ENCODE data around the gene VWA5B2. TPM values are rescaled to one million over a fixed set of nuclear protein-coding genes. Genes with fewer than 3 reads are reported as not detected.
A peak's percentile ranks its signal among the peaks of the same experiment; 100 is the strongest.
"Not testable (repeated sequence)": the region's sequence is repeated elsewhere in the genome, so short reads cannot be mapped to it uniquely, and the experiment has no call there.

VWA5B2 gene
- total RNA-seq, 2 experiments from 2014 or later = not detected

- peaks cover 12% of the 10 kb centered on the region for H3K36me3 Mint-ChIP-seq (ENCODE audit: low read depth)
- ChIA-PET POLR2A (no interaction called here), CTCF (interaction anchor here (0.5 to 1.8 kb wide), 5 partner anchors 9 to 35 kb away, joined by 3 to 6 read pairs (median 3); partner anchors contain the start of gene EEF1AKMT4)
- H3K4me3 Mint-ChIP-seq = peak overlapping the region; percentile 80
- H3K27me3 Mint-ChIP-seq (ENCODE audit: low read depth) = peaks cover 32% of the 10 kb centered on the region
- no peaks in the 10 kb centered on the region for H3K9me3 Mint-ChIP-seq (ENCODE audit: insufficient read depth)
- peak overlapping the region; percentile 48 for H3K27ac Mint-ChIP-seq
- DNase-seq (peak; percentile 37), ATAC-seq (peak; percentile 20)
- H3K4me1 Mint-ChIP-seq (ENCODE audit: low read depth) = peaks cover 20% of the 10 kb centered on the region
These were observed 32.7 kb downstream of the VWA5B2 start for GRCh38 chr3:184261854-184262763.

DNA sequence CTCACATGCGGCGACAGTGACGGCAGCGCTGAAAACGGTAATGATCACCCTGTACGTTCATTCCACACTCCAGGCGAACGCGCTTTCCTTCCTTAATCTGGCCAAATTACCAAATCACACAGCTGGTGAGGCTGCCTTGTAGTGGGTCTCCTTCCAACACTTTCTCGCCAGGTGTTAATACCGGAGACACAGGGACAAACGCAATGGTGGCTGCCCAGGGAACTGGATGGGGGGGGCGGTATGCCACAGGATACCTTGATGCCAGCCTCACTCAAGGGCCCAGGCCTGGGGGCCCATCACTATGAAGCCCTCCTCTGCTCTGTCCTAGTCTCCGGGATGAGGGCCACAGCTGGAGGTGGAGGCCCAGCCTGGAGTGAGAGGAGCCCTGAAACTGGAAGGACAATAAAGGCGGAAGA lies 33.4 kb downstream of the VWA5B2 start:
- no peaks in the 10 kb centered on the region for H3K9me3 Mint-ChIP-seq (ENCODE audit: insufficient read depth)
- ATAC-seq (no peak), DNase-seq (no peak)
- ChIA-PET POLR2A (no interaction called here), CTCF (interaction anchor here (1.0 to 1.8 kb wide), 4 partner anchors 8 to 36 kb away, joined by 3 to 6 read pairs (median 4); partner anchors contain the start of gene EEF1AKMT4)
- peak overlapping the region; percentile 49 for H3K4me3 Mint-ChIP-seq
- H3K27me3 Mint-ChIP-seq (ENCODE audit: low read depth) = peaks cover 35% of the 10 kb centered on the region
- H3K36me3 Mint-ChIP-seq (ENCODE audit: low read depth) = peaks cover 10% of the 10 kb centered on the region
- H3K27ac Mint-ChIP-seq = no peak overlapping the region
- H3K4me1 Mint-ChIP-seq (ENCODE audit: low read depth) = peaks cover 20% of the 10 kb centered on the region

DNA sequence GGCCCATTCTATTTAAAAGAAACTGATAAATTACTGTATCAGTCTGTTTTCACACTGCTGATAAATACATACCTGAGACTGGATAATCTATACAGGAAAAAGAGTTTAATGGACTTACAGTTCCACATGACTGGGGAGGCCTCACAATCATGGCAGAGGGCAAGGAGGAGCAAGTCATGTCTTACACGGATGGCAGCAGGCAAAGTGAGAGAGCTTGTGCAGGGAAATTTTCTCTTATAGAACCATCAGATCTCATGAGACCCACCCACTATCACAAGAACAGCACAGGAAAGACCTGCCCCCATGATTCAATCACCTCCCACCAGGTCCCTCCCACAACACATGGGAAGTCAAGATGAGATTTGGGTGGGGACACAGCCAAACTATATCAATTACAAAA lies 37.9 kb downstream of the VWA5B2 start:
- peaks cover 24% of the 10 kb centered on the region for H3K27me3 Mint-ChIP-seq (ENCODE audit: low read depth)
- H3K4me3 Mint-ChIP-seq; H3K9me3 Mint-ChIP-seq (ENCODE audit: insufficient read depth); H3K27ac Mint-ChIP-seq; H3K36me3 Mint-ChIP-seq (ENCODE audit: low read depth); H3K4me1 Mint-ChIP-seq (ENCODE audit: low read depth); ATAC-seq; CTCF ChIA-PET; POLR2A ChIA-PET; DNase-seq: not testable (repeated sequence)

GRCh38 chr3:184272269-184272668 lies 42.9 kb downstream of the VWA5B2 start:
- ATAC-seq = no peak
- H3K9me3 Mint-ChIP-seq (ENCODE audit: insufficient read depth) = no peaks in the 10 kb centered on the region
- H3K4me3 Mint-ChIP-seq = no peak overlapping the region
- ChIA-PET CTCF (interaction anchor here (1.0 kb wide), 1 partner anchor 44 kb away, joined by 3 read pairs; no protein-coding TSS in a partner anchor), POLR2A (no interaction called here)
- H3K27ac Mint-ChIP-seq = no peak overlapping the region
- no peaks in the 10 kb centered on the region for H3K4me1 Mint-ChIP-seq (ENCODE audit: low read depth)
- peaks cover 36% of the 10 kb centered on the region for H3K27me3 Mint-ChIP-seq (ENCODE audit: low read depth)
- no peak for DNase-seq
- no peaks in the 10 kb centered on the region for H3K36me3 Mint-ChIP-seq (ENCODE audit: low read depth)

DNA sequence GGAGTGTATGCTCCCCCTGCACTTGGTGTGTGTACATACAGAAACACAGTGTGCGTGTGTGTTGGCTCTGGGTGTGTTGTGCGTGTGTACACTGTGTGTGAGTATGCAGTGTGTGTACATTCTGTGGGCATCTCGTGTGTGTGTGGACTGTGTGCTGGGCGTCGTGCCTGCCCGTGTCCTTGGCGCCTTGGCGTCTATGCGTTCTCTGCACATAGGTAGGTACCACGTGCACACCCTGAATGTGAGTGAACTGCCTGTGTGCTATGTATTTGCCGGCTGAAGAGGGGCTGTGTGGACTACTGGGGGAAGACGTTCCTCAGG lies 46.0 kb downstream of the VWA5B2 start:
- H3K36me3 Mint-ChIP-seq (ENCODE audit: low read depth) = no peaks in the 10 kb centered on the region
- no peak overlapping the region for H3K27ac Mint-ChIP-seq
- POLR2A ChIA-PET = no interaction called here
- H3K27me3 Mint-ChIP-seq (ENCODE audit: low read depth) = peaks cover 42% of the 10 kb centered on the region
- ATAC-seq (no peak), DNase-seq (no peak)
- CTCF ChIA-PET = no interaction called here
- H3K9me3 Mint-ChIP-seq (ENCODE audit: insufficient read depth) = no peaks in the 10 kb centered on the region
- H3K4me3 Mint-ChIP-seq = no peak overlapping the region
- no peaks in the 10 kb centered on the region for H3K4me1 Mint-ChIP-seq (ENCODE audit: low read depth)

DNA sequence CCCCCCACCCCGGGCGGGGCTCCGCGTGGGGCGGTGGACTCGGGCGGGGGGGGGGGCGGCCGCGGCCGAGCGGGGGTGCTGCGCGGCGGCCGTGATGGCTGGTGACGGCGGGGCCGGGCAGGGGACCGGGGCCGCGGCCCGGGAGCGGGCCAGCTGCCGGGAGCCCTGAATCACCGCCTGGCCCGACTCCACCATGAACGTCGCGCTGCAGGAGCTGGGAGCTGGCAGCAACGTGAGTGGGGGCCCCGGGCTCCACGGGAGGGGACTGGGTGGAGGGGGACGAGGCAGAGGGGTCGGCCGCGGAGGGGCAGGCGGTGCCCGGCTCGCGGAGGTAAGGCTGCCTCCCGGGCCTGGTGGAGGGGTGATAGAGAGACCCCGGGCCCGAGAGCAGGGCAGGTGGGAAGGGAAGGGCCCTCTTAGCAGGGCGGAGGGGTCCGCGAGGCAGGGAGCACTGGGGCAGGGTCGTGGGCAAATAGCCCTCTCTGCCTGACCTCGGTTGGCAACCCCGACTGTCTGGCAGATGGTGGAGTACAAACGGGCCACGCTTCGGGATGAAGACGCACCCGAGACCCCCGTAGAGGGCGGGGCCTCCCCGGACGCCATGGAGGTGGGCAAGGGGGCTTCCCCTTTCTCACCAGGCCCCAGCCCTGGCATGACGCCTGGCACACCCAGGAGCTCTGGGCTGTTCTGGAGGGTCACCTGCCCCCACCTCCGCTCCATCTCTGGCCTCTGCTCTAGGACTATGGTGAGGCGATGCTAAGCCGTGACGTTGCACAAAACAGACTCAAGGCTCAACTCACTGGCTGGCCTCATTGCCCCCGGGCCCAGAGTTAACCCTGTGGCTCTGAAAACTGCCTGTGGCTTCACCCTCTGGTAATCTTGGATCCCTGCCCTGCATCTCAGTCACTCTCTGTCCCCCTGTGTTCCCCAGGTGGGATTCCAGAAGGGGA lies 46.9 kb downstream of the VWA5B2 start, which contains the start of gene ECE2:
ECE2 (plus strand) TSS at position 62 of the 950 bp plus-strand sequence; CDS start at position 194, 132 bp downstream.
- no peak for DNase-seq
- ATAC-seq = no peak
- Mint-ChIP-seq H3K36me3 (ENCODE audit: low read depth) (no peaks in the 10 kb centered on the region), H3K27ac (no peak within 1 kb of the TSS), H3K4me3 (no peak within 1 kb of the TSS), H3K27me3 (ENCODE audit: low read depth) (peaks cover 42% of the 10 kb centered on the region), H3K4me1 (ENCODE audit: low read depth) (no peaks in the 10 kb centered on the region), H3K9me3 (ENCODE audit: insufficient read depth) (no peaks in the 10 kb centered on the region)
- ChIA-PET CTCF (no interaction called here), POLR2A (no interaction called here)

GRCh38 chr3:184277366-184277765 lies 48.0 kb downstream of the VWA5B2 start:
- Mint-ChIP-seq H3K27ac (no peak overlapping the region), H3K4me3 (no peak overlapping the region), H3K36me3 (ENCODE audit: low read depth) (no peaks in the 10 kb centered on the region), H3K4me1 (ENCODE audit: low read depth) (no peaks in the 10 kb centered on the region), H3K27me3 (ENCODE audit: low read depth) (peaks cover 36% of the 10 kb centered on the region), H3K9me3 (ENCODE audit: insufficient read depth) (no peaks in the 10 kb centered on the region)
- ChIA-PET CTCF (no interaction called here), POLR2A (no interaction called here)
- no peak for DNase-seq
- ATAC-seq = peak; percentile 15

DNA sequence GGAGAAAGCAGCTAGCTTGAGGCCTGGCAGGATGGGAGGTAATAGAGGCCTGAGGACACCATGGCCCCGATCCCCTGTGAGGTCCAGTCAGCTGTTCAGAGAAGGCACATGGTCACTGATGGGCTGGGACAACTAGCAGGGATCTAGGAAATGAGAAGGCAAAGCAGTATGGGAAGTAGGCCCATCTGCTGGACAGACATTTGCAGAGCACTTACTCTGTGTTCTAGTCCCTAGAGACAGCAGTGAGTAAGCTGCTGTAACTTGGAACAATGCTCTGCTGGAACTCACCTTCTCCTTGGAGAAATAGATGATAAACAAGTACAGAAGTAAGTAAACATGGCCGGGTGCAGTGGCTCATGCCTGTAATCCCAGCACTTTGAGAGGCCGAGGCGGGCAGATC lies 53.6 kb downstream of the VWA5B2 start:
- H3K4me3 Mint-ChIP-seq = no peak overlapping the region
- no peaks in the 10 kb centered on the region for H3K9me3 Mint-ChIP-seq (ENCODE audit: insufficient read depth)
- no peak overlapping the region for H3K27ac Mint-ChIP-seq
- peaks cover 14% of the 10 kb centered on the region for H3K27me3 Mint-ChIP-seq (ENCODE audit: low read depth)
- H3K4me1 Mint-ChIP-seq (ENCODE audit: low read depth) = no peaks in the 10 kb centered on the region
- POLR2A ChIA-PET = no interaction called here
- CTCF ChIA-PET = interaction anchor here (0.7 kb wide), 1 partner anchor 56 kb away, joined by 3 read pairs; no protein-coding TSS in a partner anchor
- ATAC-seq (no peak), DNase-seq (no peak)
- no peaks in the 10 kb centered on the region for H3K36me3 Mint-ChIP-seq (ENCODE audit: low read depth)

- Mint-ChIP-seq H3K27ac (no peak overlapping the region), H3K4me1 (ENCODE audit: low read depth) (no peaks in the 10 kb centered on the region), H3K4me3 (no peak overlapping the region), H3K36me3 (ENCODE audit: low read depth) (no peaks in the 10 kb centered on the region), H3K27me3 (ENCODE audit: low read depth) (peaks cover 13% of the 10 kb centered on the region), H3K9me3 (ENCODE audit: insufficient read depth) (no peaks in the 10 kb centered on the region)
- ATAC-seq = no peak
- ChIA-PET CTCF (no interaction called here), POLR2A (no interaction called here)
- DNase-seq = no peak
These were observed 54.3 kb downstream of the VWA5B2 start for GRCh38 chr3:184283681-184284080.

- Mint-ChIP-seq H3K27me3 (ENCODE audit: low read depth) (peaks cover 9% of the 10 kb centered on the region), H3K9me3 (ENCODE audit: insufficient read depth) (no peaks in the 10 kb centered on the region), H3K4me1 (ENCODE audit: low read depth) (peaks cover 2% of the 10 kb centered on the region), H3K36me3 (ENCODE audit: low read depth) (no peaks in the 10 kb centered on the region), H3K4me3 (no peak overlapping the region), H3K27ac (no peak overlapping the region)
- POLR2A ChIA-PET = no interaction called here
- CTCF ChIA-PET = interaction anchor here (0.7 to 0.9 kb wide), 3 partner anchors 57 to 389 kb away, joined by 3 to 6 read pairs (median 3); no protein-coding TSS in a partner anchor
- peak; percentile 43 for DNase-seq
- ATAC-seq = no peak
These were observed 55.3 kb downstream of the VWA5B2 start for GRCh38 chr3:184284696-184285095.

DNA sequence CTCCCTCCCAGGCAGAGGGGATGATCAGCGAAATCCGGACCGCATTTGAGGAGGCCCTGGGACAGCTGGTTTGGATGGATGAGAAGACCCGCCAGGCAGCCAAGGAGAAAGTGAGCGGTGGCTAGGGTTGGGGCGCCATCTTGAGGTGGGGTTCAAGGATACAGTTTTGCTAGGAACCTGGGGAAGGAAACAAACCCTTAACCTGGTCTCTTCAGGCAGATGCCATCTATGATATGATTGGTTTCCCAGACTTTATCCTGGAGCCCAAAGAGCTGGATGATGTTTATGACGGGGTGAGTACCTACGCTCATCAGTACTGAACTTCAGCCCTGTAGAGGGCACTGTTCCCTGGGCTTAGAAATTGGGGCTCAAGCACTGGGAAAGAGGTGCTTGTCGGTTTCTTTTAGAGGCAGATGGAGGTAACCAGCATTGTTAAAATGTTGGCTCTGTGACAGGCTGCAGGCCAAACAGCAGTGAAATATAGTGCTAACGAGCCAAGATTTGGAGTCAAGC lies 60.1 kb downstream of the VWA5B2 start:
- ChIA-PET POLR2A (no interaction called here), CTCF (interaction anchor here (1.0 to 4.1 kb wide), 9 partner anchors 27 to 405 kb away, joined by 3 to 33 read pairs (median 3); partner anchors contain the start of genes EEF1AKMT4 and PARL)
- H3K9me3 Mint-ChIP-seq (ENCODE audit: insufficient read depth) = no peaks in the 10 kb centered on the region
- peaks cover 2% of the 10 kb centered on the region for H3K4me1 Mint-ChIP-seq (ENCODE audit: low read depth)
- H3K27me3 Mint-ChIP-seq (ENCODE audit: low read depth) = peaks cover 8% of the 10 kb centered on the region
- ATAC-seq (peak; percentile 77), DNase-seq (peak; percentile 77)
- no peak overlapping the region for H3K4me3 Mint-ChIP-seq
- no peak overlapping the region for H3K27ac Mint-ChIP-seq
- H3K36me3 Mint-ChIP-seq (ENCODE audit: low read depth) = no peaks in the 10 kb centered on the region
